Hepatocyte (in vitro differentiated cells): Measurements from ENCODE around the gene GPNMB.

Experiments used
- EZH2 ChIP-seq: fragments of 200-600 bp; sonication (generic); IDR thresholded peaks from 2 replicates; pipeline ENCODE4 v1.6.1; 2016; ENCODE audit warnings: antibody characterized with exemption, mild to moderate bottlenecking, borderline replicate concordance
- TF ChIP-seq, protein P1 (sequence below): fragments of 200-600 bp; sonication (generic); IDR thresholded peaks from 2 replicates; pipeline ENCODE4 v1.5.1; 2016; ENCODE audit warnings: antibody characterized with exemption, mild to moderate bottlenecking; ENCODE audit not compliant: poor library complexity

DNA sequence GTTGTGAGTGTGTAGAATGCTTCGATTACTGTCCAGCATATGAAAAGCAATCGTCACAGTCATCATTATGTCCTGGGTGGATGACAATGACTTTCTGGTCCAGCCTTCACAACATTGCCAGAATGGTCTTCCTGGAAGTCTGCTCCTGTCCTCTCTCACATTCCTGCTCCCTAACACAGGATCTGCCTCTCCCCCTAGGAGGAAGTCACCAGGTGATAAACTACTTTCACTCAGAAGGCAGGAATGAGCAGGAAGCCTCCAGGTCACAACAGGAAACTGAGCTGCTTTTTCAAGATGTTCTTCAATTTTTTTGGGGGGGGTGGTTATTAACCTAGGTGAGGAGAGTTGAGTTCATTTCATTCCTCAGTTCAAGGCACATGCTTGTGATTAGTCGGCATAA, 13.6 kb upstream of the GPNMB start:
- TF ChIP-seq, protein P1, sequence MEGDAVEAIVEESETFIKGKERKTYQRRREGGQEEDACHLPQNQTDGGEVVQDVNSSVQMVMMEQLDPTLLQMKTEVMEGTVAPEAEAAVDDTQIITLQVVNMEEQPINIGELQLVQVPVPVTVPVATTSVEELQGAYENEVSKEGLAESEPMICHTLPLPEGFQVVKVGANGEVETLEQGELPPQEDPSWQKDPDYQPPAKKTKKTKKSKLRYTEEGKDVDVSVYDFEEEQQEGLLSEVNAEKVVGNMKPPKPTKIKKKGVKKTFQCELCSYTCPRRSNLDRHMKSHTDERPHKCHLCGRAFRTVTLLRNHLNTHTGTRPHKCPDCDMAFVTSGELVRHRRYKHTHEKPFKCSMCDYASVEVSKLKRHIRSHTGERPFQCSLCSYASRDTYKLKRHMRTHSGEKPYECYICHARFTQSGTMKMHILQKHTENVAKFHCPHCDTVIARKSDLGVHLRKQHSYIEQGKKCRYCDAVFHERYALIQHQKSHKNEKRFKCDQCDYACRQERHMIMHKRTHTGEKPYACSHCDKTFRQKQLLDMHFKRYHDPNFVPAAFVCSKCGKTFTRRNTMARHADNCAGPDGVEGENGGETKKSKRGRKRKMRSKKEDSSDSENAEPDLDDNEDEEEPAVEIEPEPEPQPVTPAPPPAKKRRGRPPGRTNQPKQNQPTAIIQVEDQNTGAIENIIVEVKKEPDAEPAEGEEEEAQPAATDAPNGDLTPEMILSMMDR = no peak
- TF ChIP-seq EZH2 = no peak
